Measurements from ENCODE around the gene ZNF443.
"Not testable (repeated sequence)": the region's sequence is repeated elsewhere in the genome, so short reads cannot be mapped to it uniquely, and the experiment has no call there.

Gene ZNF443

DNA sequence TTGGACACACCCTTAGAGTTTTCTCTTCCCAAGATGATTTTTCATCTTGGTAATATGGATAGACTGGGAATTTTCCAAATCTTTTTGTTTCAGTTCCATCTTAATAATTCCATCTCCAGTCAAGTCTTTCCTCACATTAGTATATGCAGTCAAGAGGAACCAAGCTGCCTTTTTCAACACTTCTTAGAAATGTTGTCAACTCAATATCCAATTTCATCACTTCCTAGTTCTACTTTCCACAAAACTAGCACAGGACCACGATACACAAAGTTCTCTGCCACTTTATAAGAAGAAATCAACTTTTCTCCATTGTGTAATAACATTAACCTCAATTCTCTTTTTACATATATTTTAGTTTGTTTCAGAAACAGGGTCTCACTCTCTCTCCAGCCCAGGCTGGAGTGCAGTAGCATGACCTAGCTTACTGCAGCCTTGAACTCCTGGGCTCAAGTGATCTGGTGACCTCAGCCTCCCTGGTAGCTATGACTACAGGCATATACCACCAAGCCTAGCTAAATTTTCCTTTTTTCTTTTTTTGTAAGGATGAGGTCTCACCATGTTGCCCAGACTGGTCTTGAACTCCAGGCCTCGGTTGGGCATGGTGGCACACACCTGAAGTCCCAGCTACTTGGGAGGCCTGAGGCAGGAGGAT is 15.5 kb downstream of the ZNF443 start:
- no peak for DNase-seq (ENCODE audit: extremely low read depth, insufficient read length)
- Histone ChIP-seq H3K27me3 (replicated peaks; ENCODE audit: control insufficient read depth, insufficient read depth, low read length) (no peaks in the 10 kb centered on the region), H3K36me3 (ENCODE audit: control insufficient read depth, insufficient read depth, low read length) (no peaks in the 10 kb centered on the region), H3K4me3 (replicated peaks; ENCODE audit: low read depth, low read length) (no peak overlapping the region)
- no peak for TF ChIP-seq CTCF (IDR thresholded peaks at IDR 0.05; ENCODE audit: insufficient read depth, low read length, poor library complexity, severe bottlenecking)

DNA sequence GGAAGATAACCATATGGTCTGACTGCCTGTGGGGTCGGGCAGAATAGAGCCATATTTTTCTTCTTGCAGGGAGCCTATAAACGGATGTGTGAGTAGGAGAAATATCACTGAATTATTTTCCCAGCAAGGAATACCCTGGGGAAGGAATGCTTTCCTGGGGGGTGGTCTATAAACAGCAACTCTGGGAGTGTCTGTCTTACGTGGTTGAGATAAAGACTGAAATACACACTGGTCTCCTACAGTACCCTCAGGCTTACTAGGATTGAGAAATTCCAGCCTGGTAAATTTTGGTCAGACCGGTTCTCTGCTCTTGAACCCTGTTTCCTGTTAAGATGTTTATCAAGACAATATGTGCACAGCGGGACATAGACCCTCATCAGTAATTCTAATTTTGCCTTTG is 23.5 kb downstream of the ZNF443 start:
- H3K27me3 ChIP-seq (replicated peaks; ENCODE audit: control insufficient read depth, insufficient read depth, low read length); DNase-seq (ENCODE audit: extremely low read depth, insufficient read length); H3K4me3 ChIP-seq (replicated peaks; ENCODE audit: low read depth, low read length); H3K36me3 ChIP-seq (ENCODE audit: control insufficient read depth, insufficient read depth, low read length): not testable (repeated sequence)

GRCh38 chr19:12411893-12412292 is 28.9 kb downstream of the ZNF443 start:
- no peak overlapping the region for H3K4me3 ChIP-seq (replicated peaks; ENCODE audit: low read depth, low read length)
- no peaks in the 10 kb centered on the region for H3K36me3 ChIP-seq (ENCODE audit: control insufficient read depth, insufficient read depth, low read length)
- H3K27me3 ChIP-seq (replicated peaks; ENCODE audit: control insufficient read depth, insufficient read depth, low read length), result no peaks in the 10 kb centered on the region
- no peak for TF ChIP-seq CTCF (IDR thresholded peaks at IDR 0.05; ENCODE audit: insufficient read depth, low read length, poor library complexity, severe bottlenecking)
- DNase-seq (ENCODE audit: extremely low read depth, insufficient read length), result no peak

- peak; percentile 0 for TF ChIP-seq CTCF (IDR thresholded peaks at IDR 0.05; ENCODE audit: insufficient read depth, low read length, poor library complexity, severe bottlenecking)
- no peaks in the 10 kb centered on the region for H3K36me3 ChIP-seq (ENCODE audit: control insufficient read depth, insufficient read depth, low read length)
- peak; percentile 89 for DNase-seq (ENCODE audit: extremely low read depth, insufficient read length)
- peak within 1 kb of the TSS; percentile 87 for H3K4me3 ChIP-seq (replicated peaks; ENCODE audit: low read depth, low read length)
- no peaks in the 10 kb centered on the region for H3K27me3 ChIP-seq (replicated peaks; ENCODE audit: control insufficient read depth, insufficient read depth, low read length)
Measured at GRCh38 chr19:12400633-12401502, 40.0 kb downstream of the ZNF443 start, which contains the start of gene ZNF799. ZNF799 (minus strand) TSS chr19:12401271; CDS start chr19:12401070, 201 bp downstream.

- peak overlapping the region; percentile 87 for H3K4me3 ChIP-seq (replicated peaks; ENCODE audit: low read depth, low read length)
- not testable (repeated sequence) for H3K36me3 ChIP-seq (ENCODE audit: control insufficient read depth, insufficient read depth, low read length); H3K27me3 ChIP-seq (replicated peaks; ENCODE audit: control insufficient read depth, insufficient read depth, low read length)
- peak; percentile 20 for DNase-seq (ENCODE audit: extremely low read depth, insufficient read length)
Measured at GRCh38 chr19:12399901-12400632, 40.8 kb downstream of the ZNF443 start.

GRCh38 chr19:12391148-12391547 is 49.7 kb downstream of the ZNF443 start:
- not testable (repeated sequence) for H3K4me3 ChIP-seq (replicated peaks; ENCODE audit: low read depth, low read length); H3K36me3 ChIP-seq (ENCODE audit: control insufficient read depth, insufficient read depth, low read length); DNase-seq (ENCODE audit: extremely low read depth, insufficient read length); H3K27me3 ChIP-seq (replicated peaks; ENCODE audit: control insufficient read depth, insufficient read depth, low read length)

- not testable (repeated sequence) for H3K4me3 ChIP-seq (replicated peaks; ENCODE audit: low read depth, low read length); H3K27me3 ChIP-seq (replicated peaks; ENCODE audit: control insufficient read depth, insufficient read depth, low read length); H3K36me3 ChIP-seq (ENCODE audit: control insufficient read depth, insufficient read depth, low read length); DNase-seq (ENCODE audit: extremely low read depth, insufficient read length)
Measured at GRCh38 chr19:12386365-12386764, 54.5 kb downstream of the ZNF443 start.

Measured in GM06990 (cell line).